ENCODE measurements around the gene BDKRB2.

GRCh38 chr14:96214793-96215192, 10.2 kb downstream of the BDKRB2 start:
- TF ChIP-seq EZH2 (IDR thresholded peaks at IDR 0.05) (no peak), POLR2AphosphoS5 (IDR thresholded peaks at IDR 0.05; ENCODE audit: borderline replicate concordance, low read depth, low read length) (no peak), FOXP2 (optimal IDR thresholded peaks at IDR 0.05; ENCODE audit: control extremely low read depth, extremely low read length, insufficient read depth) (no peak)
